Neuronal stem cell (in vitro differentiated cells): ENCODE measurements around the gene PIGR.

Source experiments
- DNase-seq: peaks from one replicate; pipeline ENCODE4 v3.0.0-alpha.2; 2013; ENCODE audit warnings: low spot score
- H2AFZ ChIP-seq: one replicate; pipeline ENCODE4 v1.6.1; 2013; ENCODE audit warnings: mild to moderate bottlenecking, low read length, inconsistent platforms
- H2AK5ac ChIP-seq: 2 replicates; pipeline ENCODE4 v1.6.1; 2013; ENCODE audit warnings: low read depth, mild to moderate bottlenecking, inconsistent platforms, low read length, moderate library complexity, mixed read lengths
- H2BK120ac ChIP-seq: 2 replicates; pipeline ENCODE4 v1.6.1; 2013; ENCODE audit warnings: low read depth, mild to moderate bottlenecking, inconsistent platforms, low read length, moderate library complexity, mixed read lengths
- H2BK12ac ChIP-seq: one replicate; pipeline ENCODE4 v1.6.1; 2013; ENCODE audit warnings: low read length, inconsistent platforms
- H2BK15ac ChIP-seq: 2 replicates; pipeline ENCODE4 v1.6.1; 2013; ENCODE audit warnings: mild to moderate bottlenecking, low read length, inconsistent platforms, mixed read lengths
- H2BK5ac ChIP-seq: one replicate; pipeline ENCODE4 v1.6.1; 2013; ENCODE audit warnings: inconsistent platforms, mild to moderate bottlenecking, low read length, moderate library complexity
- H3K14ac ChIP-seq: one replicate; pipeline ENCODE4 v1.6.1; 2013; ENCODE audit warnings: low read length, inconsistent platforms
- H3K18ac ChIP-seq: 2 replicates; pipeline ENCODE4 v1.6.1; 2013; ENCODE audit warnings: low read length, inconsistent platforms
- H3K23ac ChIP-seq: 2 replicates; pipeline ENCODE4 v1.6.1; 2013; ENCODE audit warnings: low read depth, mild to moderate bottlenecking, mixed read lengths, low read length, inconsistent platforms; ENCODE audit not compliant: poor library complexity
- H3K27ac ChIP-seq: replicated peaks from 3 replicates; pipeline ENCODE4 v1.5.1; 2013; ENCODE audit warnings: low read length, inconsistent platforms
- H3K27me3 ChIP-seq, 3 experiments: 2 replicates each; pipeline ENCODE4 v1.6.1; 2013; ENCODE audit warnings: low read length in 3 of 3, mild to moderate bottlenecking in 2 of 3, inconsistent platforms in 1 of 3, low read depth in 1 of 3, mixed read lengths in 1 of 3, moderate library complexity in 1 of 3; ENCODE audit not compliant: control insufficient read depth in 3 of 3, insufficient read depth in 3 of 3
- H3K36me3 ChIP-seq, 2 donors: replicated peaks in 1 of 2; 2 replicates each; pipeline ENCODE4 v1.6.1; 2013; ENCODE audit warnings: low read length in 2 of 2; ENCODE audit not compliant: control insufficient read depth in 2 of 2, insufficient read depth in 2 of 2
- H3K4ac ChIP-seq: 2 replicates; pipeline ENCODE4 v1.6.1; 2013; ENCODE audit warnings: inconsistent platforms, mild to moderate bottlenecking, low read length, moderate library complexity
- H3K4me1 ChIP-seq, 2 donors: 1 replicate in 1 of 2; 2 replicates in 1 of 2; pipeline ENCODE4 v1.6.1; 2013; ENCODE audit warnings: low read length in 2 of 2, low read depth in 1 of 2; ENCODE audit not compliant: control insufficient read depth in 2 of 2, insufficient read depth in 1 of 2
- H3K4me2 ChIP-seq: one replicate; pipeline ENCODE4 v1.6.1; 2013; ENCODE audit warnings: mild to moderate bottlenecking, low read length, inconsistent platforms; ENCODE audit not compliant: insufficient read depth, poor library complexity, severe bottlenecking
- H3K4me3 ChIP-seq, 2 donors: 2 replicates each; pipeline ENCODE4 v1.5.1; 2013; ENCODE audit warnings: low read length in 2 of 2, mild to moderate bottlenecking in 2 of 2, inconsistent platforms in 1 of 2, moderate library complexity in 1 of 2
- H3K79me1 ChIP-seq: one replicate; pipeline ENCODE4 v1.6.1; 2013; ENCODE audit warnings: low read depth, mild to moderate bottlenecking, inconsistent platforms, low read length, moderate library complexity
- H3K9ac ChIP-seq: one replicate; pipeline ENCODE4 v1.6.1; 2013; ENCODE audit warnings: mild to moderate bottlenecking, low read depth, low read length, inconsistent platforms; ENCODE audit not compliant: poor library complexity
- H3K9me3 ChIP-seq, 2 donors: replicated peaks in 1 of 2; 2 replicates each; pipeline versions ENCODE3 to v1.6.1; 2013; ENCODE audit warnings: low read length in 2 of 2, mild to moderate bottlenecking in 2 of 2, inconsistent platforms in 1 of 2, low read depth in 1 of 2, mixed read lengths in 1 of 2, moderate library complexity in 1 of 2; ENCODE audit not compliant: control insufficient read depth in 2 of 2, insufficient read depth in 1 of 2
- H4K8ac ChIP-seq: one replicate; pipeline ENCODE4 v1.6.1; 2013; ENCODE audit warnings: low read depth, mild to moderate bottlenecking, inconsistent platforms, low read length, moderate library complexity
- H4K91ac ChIP-seq: one replicate; pipeline ENCODE4 v1.6.1; 2013; ENCODE audit warnings: low read length, low read depth, mild to moderate bottlenecking, inconsistent platforms; ENCODE audit not compliant: poor library complexity
- WGBS, 2 donors: extraction: QIAGEN DNeasy Blood & Tissue Kit; methylation state at CpG; one replicate each; pipeline ENCODE4 v1.1.7; 2013; ENCODE audit warnings: missing lambda C conversion rate in 2 of 2, mixed read lengths in 1 of 2; ENCODE audit not compliant: insufficient read length in 2 of 2, insufficient replicate concordance in 1 of 2; ENCODE audit errors: extremely low coverage in 2 of 2; 5-methylcytosine and 5-hydroxymethylcytosine counted together

The PIGR gene

DNA sequence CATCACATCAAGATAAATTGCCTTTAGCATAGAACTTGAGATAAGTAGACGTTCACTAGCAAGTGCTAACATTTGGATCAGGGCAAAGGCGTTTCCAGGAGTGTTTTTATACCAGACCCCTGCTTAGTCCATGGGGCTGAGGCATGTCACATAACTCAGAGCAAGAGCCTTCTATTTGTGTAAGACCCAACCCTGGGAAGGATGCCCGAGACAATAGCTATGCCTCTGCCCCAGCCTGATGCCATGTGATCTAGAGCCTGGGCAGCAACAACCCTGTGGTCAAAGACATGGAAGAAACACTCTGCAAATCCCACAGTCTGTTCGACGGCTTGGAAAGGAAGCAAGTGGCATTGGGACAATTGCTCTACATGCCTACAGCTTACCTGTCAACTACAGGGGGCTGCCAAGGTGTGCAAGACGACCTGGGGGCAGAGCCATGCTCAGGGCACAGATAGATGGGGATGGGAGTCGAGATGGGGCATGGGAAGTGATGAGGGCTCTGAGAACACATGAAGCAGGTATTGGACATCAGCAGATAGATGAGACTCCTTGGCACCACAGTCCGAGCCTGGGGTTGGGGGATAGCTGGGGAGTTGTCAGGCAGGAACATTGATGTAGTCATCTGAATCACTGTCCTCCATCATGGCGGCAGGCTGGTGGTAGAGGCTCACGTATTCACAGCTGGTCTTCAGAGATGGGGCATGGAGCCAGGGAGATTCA is 41.7 kb downstream of the PIGR start:
- no peak overlapping the region for H2BK5ac ChIP-seq
- H3K4ac ChIP-seq, result no peak overlapping the region
- H3K4me1 ChIP-seq, result peaks cover 0 to 3% of the 10 kb centered on the region in 2 donors
- H2BK15ac ChIP-seq, result no peak overlapping the region
- H4K91ac ChIP-seq, result no peak overlapping the region
- no peak for DNase-seq
- H3K27ac ChIP-seq, result no peak overlapping the region
- no peak overlapping the region for H2AK5ac ChIP-seq
- H3K4me2 ChIP-seq, result no peak overlapping the region
- no peaks in the 10 kb centered on the region for H3K79me1 ChIP-seq
- H2BK120ac ChIP-seq, result no peak overlapping the region
- H2BK12ac ChIP-seq, result no peak overlapping the region
- H3K27me3 ChIP-seq, result peaks cover 2 to 35% (median 19%) of the 10 kb centered on the region in 3 experiments
- H3K23ac ChIP-seq, result no peak overlapping the region
- no peaks in the 10 kb centered on the region for H3K9me3 ChIP-seq
- no peak overlapping the region for H4K8ac ChIP-seq
- no CpG with 5 or more reads among the region's 10 CpGs for WGBS, 2 donors
- no peaks in the 10 kb centered on the region for H3K36me3 ChIP-seq
- H3K9ac ChIP-seq, result no peak overlapping the region
- no peak overlapping the region for H3K14ac ChIP-seq
- no peak overlapping the region for H3K18ac ChIP-seq
- H3K4me3 ChIP-seq, result no peak overlapping the region
- H2AFZ ChIP-seq, result no peak overlapping the region

DNA sequence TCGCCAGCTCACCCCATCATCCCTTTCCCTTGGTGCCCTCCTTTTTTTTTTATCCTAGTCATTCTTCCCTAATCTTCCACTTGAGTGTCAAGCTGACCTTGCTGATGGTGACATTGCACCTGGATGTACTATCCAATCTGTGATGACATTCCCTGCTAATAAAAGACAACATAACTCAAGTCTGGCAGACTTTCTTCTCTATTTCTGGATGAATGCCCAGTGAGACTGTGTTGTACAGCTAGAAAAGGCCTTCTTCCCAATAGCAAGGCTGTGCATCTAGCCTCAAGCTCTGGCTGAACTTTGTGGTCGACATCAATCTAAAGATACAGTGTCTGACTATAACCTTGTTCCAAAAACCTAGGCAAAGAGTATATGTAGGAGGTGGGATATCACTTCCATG is 42.6 kb downstream of the PIGR start:
- Histone ChIP-seq H2BK12ac (no peak overlapping the region), H2BK15ac (no peak overlapping the region), H2BK5ac (no peak overlapping the region), H2AK5ac (no peak overlapping the region), H2AFZ (no peak overlapping the region), H3K4ac (no peak overlapping the region), H4K8ac (no peak overlapping the region), H3K79me1 (no peaks in the 10 kb centered on the region), H3K14ac (no peak overlapping the region), H4K91ac (no peak overlapping the region), H3K27me3 (peaks cover 0 to 26% (median 10%) of the 10 kb centered on the region in 3 experiments), H3K23ac (no peak overlapping the region), H3K27ac (no peak overlapping the region), H3K9me3 (no peaks in the 10 kb centered on the region), H3K36me3 (no peaks in the 10 kb centered on the region), H3K18ac (no peak overlapping the region), H3K4me1 (peaks cover 0 to 3% of the 10 kb centered on the region in 2 donors), H2BK120ac (no peak overlapping the region), H3K9ac (no peak overlapping the region), H3K4me2 (no peak overlapping the region), H3K4me3 (no peak overlapping the region)
- no CpG with 5 or more reads among the region's 2 CpGs for WGBS, 2 donors
- no peak for DNase-seq

DNA sequence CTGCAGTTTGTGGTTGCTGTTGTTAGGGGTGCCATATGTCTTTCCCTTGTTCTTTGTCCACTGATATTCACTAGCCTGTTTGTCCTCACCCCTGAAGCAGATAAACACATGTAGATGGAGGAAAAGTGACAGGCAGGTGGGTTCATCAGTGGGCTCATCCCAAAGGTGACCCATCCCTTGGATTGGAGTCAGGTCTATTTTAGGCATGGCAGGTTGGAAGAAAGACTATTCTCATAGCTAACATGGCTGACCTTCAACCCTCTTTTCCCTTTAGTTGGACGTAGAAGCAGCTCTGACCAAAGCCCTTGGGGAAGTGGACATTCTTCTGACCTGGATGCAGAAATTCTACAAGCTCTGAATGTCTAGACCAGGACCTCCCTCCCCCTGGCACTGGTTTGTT is 43.6 kb downstream of the PIGR start:
- Histone ChIP-seq H3K27me3 (peaks cover 0 to 16% (median under 1%) of the 10 kb centered on the region in 3 experiments), H3K4me3 (no peak overlapping the region), H3K18ac (no peak overlapping the region), H4K8ac (no peak overlapping the region), H2AFZ (no peak overlapping the region), H3K4ac (no peak overlapping the region), H2BK12ac (no peak overlapping the region), H3K14ac (no peak overlapping the region), H2BK120ac (no peak overlapping the region), H3K27ac (no peak overlapping the region), H4K91ac (no peak overlapping the region), H3K9ac (no peak overlapping the region), H3K36me3 (no peaks in the 10 kb centered on the region), H2BK5ac (no peak overlapping the region), H3K9me3 (no peaks in the 10 kb centered on the region), H3K79me1 (no peaks in the 10 kb centered on the region), H2BK15ac (no peak overlapping the region), H3K4me1 (peaks cover 0 to 8% of the 10 kb centered on the region in 2 donors), H3K23ac (no peak overlapping the region), H3K4me2 (no peak overlapping the region), H2AK5ac (no peak overlapping the region)
- no peak for DNase-seq
- WGBS, 2 donors, result no CpG with 5 or more reads among the region's 1 CpG

DNA sequence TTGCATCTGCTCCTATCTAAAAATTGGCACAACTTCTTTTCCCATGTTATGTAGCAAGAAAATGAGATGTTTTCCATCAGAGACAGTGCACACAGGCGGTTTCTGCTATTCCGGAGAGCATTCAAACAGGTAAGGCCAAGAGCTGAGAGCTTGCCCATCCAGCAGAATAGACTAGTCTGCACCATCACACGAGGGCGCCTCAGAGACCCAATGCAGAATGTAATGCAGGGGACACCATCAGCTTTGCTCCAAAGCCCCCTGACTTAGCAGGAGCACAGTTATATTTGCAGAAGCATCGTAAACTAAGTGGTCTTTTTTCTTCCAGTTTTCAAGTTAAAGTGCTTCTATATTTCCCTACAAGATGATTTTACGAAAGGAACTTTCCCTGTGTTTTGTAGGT is 44.3 kb downstream of the PIGR start:
- no CpG with 5 or more reads among the region's 6 CpGs for WGBS, 2 donors
- Histone ChIP-seq H2AK5ac (no peak overlapping the region), H3K36me3 (no peaks in the 10 kb centered on the region), H2BK120ac (no peak overlapping the region), H3K4ac (no peak overlapping the region), H3K4me3 (no peak overlapping the region), H3K79me1 (no peaks in the 10 kb centered on the region), H3K4me2 (no peak overlapping the region), H3K9ac (no peak overlapping the region), H4K8ac (no peak overlapping the region), H3K27ac (no peak overlapping the region), H3K18ac (no peak overlapping the region), H3K4me1 (peaks cover 0 to 6% of the 10 kb centered on the region in 2 donors), H3K23ac (no peak overlapping the region), H2BK15ac (no peak overlapping the region), H2BK12ac (no peak overlapping the region), H4K91ac (no peak overlapping the region), H3K27me3 (peaks cover 0 to 9% (median 0%) of the 10 kb centered on the region in 3 experiments), H2AFZ (no peak overlapping the region), H3K14ac (no peak overlapping the region), H2BK5ac (no peak overlapping the region), H3K9me3 (no peaks in the 10 kb centered on the region)
- DNase-seq, result no peak
